NB4 (cell line): ENCODE data around the gene KRTAP10-1.
A peak's percentile ranks its signal among the peaks of the same experiment; 100 is the strongest.

Experiments
- DNase-seq: peaks from one replicate; pipeline ENCODE4 v3.0.0; 2010; ENCODE audit warnings: low read depth
- H3K4me3 ChIP-seq: one replicate; pipeline ENCODE4 v1.5.1; 2011; ENCODE audit warnings: mild to moderate bottlenecking, low read depth, low read length, moderate library complexity
- MYC ChIP-seq: IDR thresholded peaks from 2 replicates; pipeline ENCODE4 v1.6.1; 2011; ENCODE audit warnings: low read depth, low read length
- POLR2A ChIP-seq: IDR thresholded peaks from 2 replicates; pipeline ENCODE4 v1.6.1; 2011; ENCODE audit warnings: mild to moderate bottlenecking; ENCODE audit not compliant: insufficient read length; ENCODE audit errors: extremely low read depth
- TF ChIP-seq, protein P1 (sequence below): IDR thresholded peaks from one replicate; pipeline ENCODE4 v1.5.1; 2012; ENCODE audit warnings: low read depth, low read length
- TF ChIP-seq, protein P2 (sequence below): IDR thresholded peaks from 2 replicates; pipeline ENCODE4 v1.6.1; 2011; ENCODE audit warnings: low read depth, low read length

The KRTAP10-1 gene

DNA sequence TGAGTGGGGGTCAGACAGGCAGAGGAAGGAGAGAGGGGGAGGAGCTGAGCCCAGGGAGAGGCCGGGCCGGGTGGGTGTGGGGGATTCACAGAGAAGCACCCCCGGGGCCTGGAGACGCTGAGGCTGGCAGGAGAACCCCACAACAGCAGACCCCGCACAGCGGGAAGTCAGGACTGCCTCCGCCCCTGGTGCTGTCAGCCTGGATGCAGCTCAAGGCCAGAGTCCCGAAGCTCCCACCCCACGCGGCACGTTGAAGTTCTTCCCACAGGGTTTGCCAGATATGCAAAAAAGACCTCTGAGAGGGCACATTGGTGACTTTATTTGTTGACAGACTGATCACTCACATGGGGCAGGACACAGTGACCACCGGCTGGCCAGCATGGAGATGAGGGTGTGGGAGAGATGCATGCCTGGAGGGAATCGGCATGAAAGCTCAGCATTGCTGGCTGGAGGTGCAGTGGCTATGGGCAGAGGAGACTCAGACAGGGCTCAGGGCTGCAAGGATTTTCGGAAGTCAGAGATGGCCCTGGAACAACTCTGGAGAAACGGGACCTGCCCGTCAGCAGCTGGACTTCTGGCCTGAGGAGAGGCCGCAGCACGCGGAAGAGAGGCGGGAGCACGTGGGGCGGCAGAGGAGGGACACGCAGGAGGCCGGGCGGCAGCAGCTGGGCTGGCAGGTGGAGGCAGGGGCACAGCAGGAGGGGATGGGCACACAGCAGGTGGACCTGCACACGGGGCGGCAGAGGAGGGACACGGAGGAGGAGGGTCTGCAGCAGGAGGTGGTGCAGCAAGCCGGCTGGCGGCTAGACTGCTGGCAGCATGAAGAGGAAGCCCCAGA is 17.7 kb upstream of the KRTAP10-1 start:
- H3K4me3 ChIP-seq: no peak overlapping the region
- DNase-seq: no peak
- TF ChIP-seq, protein P1, sequence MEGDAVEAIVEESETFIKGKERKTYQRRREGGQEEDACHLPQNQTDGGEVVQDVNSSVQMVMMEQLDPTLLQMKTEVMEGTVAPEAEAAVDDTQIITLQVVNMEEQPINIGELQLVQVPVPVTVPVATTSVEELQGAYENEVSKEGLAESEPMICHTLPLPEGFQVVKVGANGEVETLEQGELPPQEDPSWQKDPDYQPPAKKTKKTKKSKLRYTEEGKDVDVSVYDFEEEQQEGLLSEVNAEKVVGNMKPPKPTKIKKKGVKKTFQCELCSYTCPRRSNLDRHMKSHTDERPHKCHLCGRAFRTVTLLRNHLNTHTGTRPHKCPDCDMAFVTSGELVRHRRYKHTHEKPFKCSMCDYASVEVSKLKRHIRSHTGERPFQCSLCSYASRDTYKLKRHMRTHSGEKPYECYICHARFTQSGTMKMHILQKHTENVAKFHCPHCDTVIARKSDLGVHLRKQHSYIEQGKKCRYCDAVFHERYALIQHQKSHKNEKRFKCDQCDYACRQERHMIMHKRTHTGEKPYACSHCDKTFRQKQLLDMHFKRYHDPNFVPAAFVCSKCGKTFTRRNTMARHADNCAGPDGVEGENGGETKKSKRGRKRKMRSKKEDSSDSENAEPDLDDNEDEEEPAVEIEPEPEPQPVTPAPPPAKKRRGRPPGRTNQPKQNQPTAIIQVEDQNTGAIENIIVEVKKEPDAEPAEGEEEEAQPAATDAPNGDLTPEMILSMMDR: no peak
- TF ChIP-seq POLR2A (no peak), MYC (no peak)
- TF ChIP-seq, protein P2, sequence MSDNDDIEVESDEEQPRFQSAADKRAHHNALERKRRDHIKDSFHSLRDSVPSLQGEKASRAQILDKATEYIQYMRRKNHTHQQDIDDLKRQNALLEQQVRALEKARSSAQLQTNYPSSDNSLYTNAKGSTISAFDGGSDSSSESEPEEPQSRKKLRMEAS: no peak

DNA sequence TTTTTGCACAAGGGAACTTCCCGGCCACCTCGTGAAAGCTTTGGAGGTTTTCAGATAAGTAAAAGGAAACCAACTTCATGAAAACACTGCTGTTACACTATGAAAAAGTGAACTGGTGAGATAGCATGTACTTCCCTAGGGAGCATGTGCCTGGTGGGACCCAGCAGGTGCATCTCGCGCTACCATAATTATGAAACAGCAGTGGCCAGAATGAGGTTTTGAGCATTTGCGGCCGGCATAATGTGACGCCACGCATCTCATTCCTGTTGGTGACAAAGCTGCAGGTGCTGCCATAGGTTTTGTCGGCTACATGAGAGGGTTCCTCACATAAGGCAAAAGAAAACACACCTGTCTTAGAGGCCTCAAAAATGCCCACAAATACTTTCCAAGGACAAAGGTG is 16.9 kb upstream of the KRTAP10-1 start:
- no peak overlapping the region for H3K4me3 ChIP-seq
- peak; percentile 44 for DNase-seq
- peak; percentile 38; the same call in 1 of the 2 replicates for TF ChIP-seq MYC
- no peak for TF ChIP-seq POLR2A
- TF ChIP-seq, protein P2: peak; percentile 74

DNA sequence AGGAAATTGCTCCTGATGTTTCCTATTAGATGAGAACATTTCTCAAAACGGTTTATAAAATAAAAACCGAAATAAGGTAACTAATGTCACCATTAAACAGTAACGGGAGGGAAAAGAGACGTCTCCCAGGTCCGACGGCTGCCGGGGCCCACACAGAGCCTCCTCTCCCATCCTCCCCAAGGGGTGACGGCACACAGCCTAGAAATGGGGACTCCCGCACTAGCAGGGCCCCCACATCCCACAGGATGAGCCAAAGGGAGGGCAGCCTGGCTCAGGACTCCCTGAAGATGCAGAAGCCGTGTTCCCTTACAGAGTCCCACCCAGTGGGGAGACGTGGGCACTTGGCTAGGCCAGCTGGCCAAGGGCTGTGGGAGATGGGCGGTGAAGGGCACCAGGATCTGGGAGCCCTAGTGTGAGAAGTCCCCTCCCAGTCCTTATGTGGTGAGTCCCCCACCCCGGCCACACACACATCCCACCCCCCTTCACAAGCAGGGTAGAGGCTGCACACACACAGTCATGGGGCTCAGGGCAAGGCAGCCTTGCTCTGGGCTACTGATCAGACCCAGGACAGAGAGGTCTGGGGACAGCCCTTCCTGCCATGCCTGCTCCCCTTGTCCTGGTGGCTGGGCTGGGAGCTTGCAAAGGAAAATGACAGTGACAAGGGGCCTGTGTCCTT is 15.3 kb upstream of the KRTAP10-1 start:
- TF ChIP-seq MYC (no peak), POLR2A (no peak)
- TF ChIP-seq, protein P1: no peak
- TF ChIP-seq, protein P2: no peak
- no peak for DNase-seq
- no peak overlapping the region for H3K4me3 ChIP-seq

DNA sequence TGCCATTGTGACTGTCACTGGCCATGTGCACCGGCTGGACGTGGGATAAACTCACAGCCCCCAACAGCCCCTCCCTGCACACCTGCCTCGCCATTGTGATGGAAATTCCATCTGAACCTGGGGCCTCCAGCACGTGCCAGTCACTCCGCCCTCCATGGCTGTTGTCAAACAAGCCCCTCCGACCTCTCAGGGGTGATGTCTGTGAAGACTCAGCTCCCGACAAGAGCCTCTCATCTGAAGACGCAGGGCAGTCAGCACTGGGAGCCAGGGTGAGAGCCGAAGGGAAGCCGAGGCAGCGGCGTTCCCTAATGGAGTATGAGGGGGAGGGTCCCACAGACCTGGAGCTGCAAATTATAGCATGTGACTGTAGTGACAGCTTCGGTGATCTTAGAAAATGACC is 12.7 kb upstream of the KRTAP10-1 start:
- DNase-seq: no peak
- no peak for TF ChIP-seq POLR2A
- TF ChIP-seq, protein P2: no peak
- no peak for TF ChIP-seq MYC
- TF ChIP-seq, protein P1: no peak
- no peak overlapping the region for H3K4me3 ChIP-seq

DNA sequence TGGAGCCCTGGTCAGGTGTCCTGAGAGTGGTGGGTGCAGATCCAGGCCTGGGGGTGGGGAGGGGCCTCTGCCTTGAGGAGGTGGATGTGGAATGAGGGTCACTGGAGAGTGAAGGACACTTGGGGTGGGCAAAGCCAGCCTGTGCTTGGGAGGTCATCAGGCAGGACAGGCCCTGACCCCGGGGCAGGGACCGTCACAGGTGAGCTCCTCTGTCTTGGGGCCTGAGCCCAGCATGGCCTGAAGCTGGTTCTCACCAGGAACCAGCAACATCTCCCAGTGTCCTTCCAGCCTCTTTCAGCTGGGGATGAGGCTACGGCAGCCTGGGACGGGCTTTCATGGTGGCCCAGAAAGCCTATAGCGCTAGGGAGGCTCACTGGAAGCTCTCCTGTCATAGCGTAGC is 12.1 kb upstream of the KRTAP10-1 start:
- no peak overlapping the region for H3K4me3 ChIP-seq
- no peak for TF ChIP-seq POLR2A
- TF ChIP-seq, protein P2: no peak
- no peak for TF ChIP-seq MYC
- TF ChIP-seq, protein P1: no peak
- DNase-seq: no peak

DNA sequence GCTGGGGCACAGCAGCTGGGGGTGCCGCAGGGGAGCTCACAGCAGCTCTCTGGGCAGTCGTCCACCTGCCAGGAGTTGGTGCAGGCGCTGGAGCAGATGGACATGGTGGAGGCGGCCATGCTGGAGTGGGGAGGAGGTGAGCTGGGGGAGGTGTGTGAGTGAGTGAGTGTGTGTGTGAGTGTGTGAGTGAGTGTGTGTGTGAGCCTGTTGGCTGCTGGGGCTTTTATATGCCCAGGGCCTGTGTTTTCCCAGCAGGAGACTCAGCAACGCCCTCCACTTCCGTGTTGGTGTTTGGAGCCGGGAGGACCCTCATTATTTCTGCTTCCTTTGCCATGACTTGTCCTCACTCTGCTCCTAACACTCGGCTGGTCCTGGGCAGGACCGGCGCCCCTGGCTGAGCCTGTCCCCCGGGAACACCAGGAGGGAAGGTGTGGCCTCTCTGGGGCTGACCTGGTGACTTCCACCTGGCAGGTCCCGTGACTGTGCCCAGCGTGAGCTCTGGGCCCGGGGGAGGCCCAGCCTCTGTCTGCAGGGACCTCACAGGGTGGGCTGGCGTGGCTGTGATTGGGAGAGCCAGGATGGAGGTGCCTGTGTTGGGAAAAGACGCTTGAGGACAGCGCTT is 11.5 kb upstream of the KRTAP10-1 start, which contains the start of gene KRTAP10-2:
KRTAP10-2 (minus strand) TSS at position 166 of the 622 bp plus-strand sequence; CDS start at position 119, 47 bp downstream.
- no peak within 1 kb of the TSS for H3K4me3 ChIP-seq
- TF ChIP-seq POLR2A (no peak), MYC (no peak)
- TF ChIP-seq, protein P1: no peak
- TF ChIP-seq, protein P2: no peak
- no peak for DNase-seq
